ENCODE data around the gene BPHL. TPM values are rescaled to one million over a fixed set of nuclear protein-coding genes. Genes with fewer than 3 reads are reported as not detected.

Gene BPHL
- total RNA-seq, 2 experiments from 2014 or later = 9.7 to 20.9 TPM

GRCh38 chr6:3125815-3126214 lies 7.3 kb downstream of the BPHL start:
- Histone ChIP-seq H3K27ac (ENCODE audit: low read depth, low read length, poor library complexity, severe bottlenecking) (no peak overlapping the region), H2AFZ (ENCODE audit: low read length) (no peak overlapping the region), H3K79me2 (ENCODE audit: insufficient read depth, low read depth, low read length) (no peaks in the 10 kb centered on the region), H3K36me3 (ENCODE audit: insufficient read depth, low read length) (no peaks in the 10 kb centered on the region), H3K4me3 (ENCODE audit: low read depth, low read length, poor library complexity, severe bottlenecking) (no peak overlapping the region), H3K9me2 (ENCODE audit: insufficient read depth, low read length) (no peaks in the 10 kb centered on the region), H3K4me1 (ENCODE audit: insufficient read depth, low read length, poor library complexity, severe bottlenecking) (peaks cover 25% of the 10 kb centered on the region), H3K4me2 (ENCODE audit: low read length) (no peak overlapping the region), H4K20me1 (ENCODE audit: insufficient read depth, low read length) (no peaks in the 10 kb centered on the region), H3K9me3 (ENCODE audit: low read length) (no peaks in the 10 kb centered on the region)
- ChIA-PET CTCF (ENCODE audit: unreplicated experiment) (interaction anchor here (0.5 kb wide), 1 partner anchor 121 kb away, joined by 3 read pairs; no protein-coding TSS in a partner anchor), POLR2A (interaction anchor here (0.6 to 1.0 kb wide), 5 partner anchors 10 to 137 kb away, joined by 3 to 5 read pairs (median 3); no protein-coding TSS in a partner anchor)
- intact Hi-C loops (cut with micrococcal nuclease; ENCODE audit: unreplicated experiment) = loop anchor here (1.0 to 10.0 kb wide), 7 partner anchors 37 to 606 kb away; partner anchors contain the start of gene PSMG4
- TF ChIP-seq EZH2phosphoT487 (IDR thresholded peaks at IDR 0.05; ENCODE audit: borderline replicate concordance, low read depth, low read length) (no peak), CTCF (conservative IDR thresholded peaks at IDR 0.05; ENCODE audit: low read length) (no peak)
- DNase-seq (ENCODE audit: low spot score) = no peak
- no TSS peak for BruUV-seq (replicated peaks)

GRCh38 chr6:3128356-3129108 lies 10.0 kb downstream of the BPHL start:
- Histone ChIP-seq H3K27ac (ENCODE audit: low read depth, low read length, poor library complexity, severe bottlenecking) (no peak overlapping the region), H4K20me1 (ENCODE audit: insufficient read depth, low read length) (no peaks in the 10 kb centered on the region), H3K79me2 (ENCODE audit: insufficient read depth, low read depth, low read length) (no peaks in the 10 kb centered on the region), H3K36me3 (ENCODE audit: insufficient read depth, low read length) (no peaks in the 10 kb centered on the region), H3K4me3 (ENCODE audit: low read depth, low read length, poor library complexity, severe bottlenecking) (no peak overlapping the region), H3K4me2 (ENCODE audit: low read length) (no peak overlapping the region), H3K4me1 (ENCODE audit: insufficient read depth, low read length, poor library complexity, severe bottlenecking) (peaks cover 25% of the 10 kb centered on the region), H3K9me2 (ENCODE audit: insufficient read depth, low read length) (no peaks in the 10 kb centered on the region), H2AFZ (ENCODE audit: low read length) (no peak overlapping the region), H3K9me3 (ENCODE audit: low read length) (no peaks in the 10 kb centered on the region)
- DNase-seq (ENCODE audit: low spot score) = no peak
- POLR2A ChIA-PET = interaction anchor here (0.6 kb wide), 1 partner anchor 593 kb away, joined by 4 read pairs; no protein-coding TSS in a partner anchor
- no TSS peak for BruUV-seq (replicated peaks)
- TF ChIP-seq EZH2phosphoT487 (IDR thresholded peaks at IDR 0.05; ENCODE audit: borderline replicate concordance, low read depth, low read length) (no peak), CTCF (conservative IDR thresholded peaks at IDR 0.05; ENCODE audit: low read length) (no peak)
- intact Hi-C loops (cut with micrococcal nuclease; ENCODE audit: unreplicated experiment) = loop anchor here (5.0 to 10.0 kb wide), 3 partner anchors 109 to 604 kb away; no protein-coding TSS in a partner anchor
- CTCF ChIA-PET (ENCODE audit: unreplicated experiment) = no interaction called here

- H2AFZ ChIP-seq (ENCODE audit: low read length) = no peak overlapping the region
- H3K9me3 ChIP-seq (ENCODE audit: low read length) = no peaks in the 10 kb centered on the region
- POLR2A ChIA-PET = interaction anchor here (0.6 kb wide), 1 partner anchor 26 kb away, joined by 4 read pairs; no protein-coding TSS in a partner anchor
- DNase-seq (ENCODE audit: low spot score) = no peak
- H3K9me2 ChIP-seq (ENCODE audit: insufficient read depth, low read length) = no peaks in the 10 kb centered on the region
- BruUV-seq (replicated peaks) = no TSS peak
- H4K20me1 ChIP-seq (ENCODE audit: insufficient read depth, low read length) = no peaks in the 10 kb centered on the region
- no peaks in the 10 kb centered on the region for H3K36me3 ChIP-seq (ENCODE audit: insufficient read depth, low read length)
- TF ChIP-seq CTCF (conservative IDR thresholded peaks at IDR 0.05; ENCODE audit: low read length) (no peak), EZH2phosphoT487 (IDR thresholded peaks at IDR 0.05; ENCODE audit: borderline replicate concordance, low read depth, low read length) (no peak)
- no peaks in the 10 kb centered on the region for H3K79me2 ChIP-seq (ENCODE audit: insufficient read depth, low read depth, low read length)
- no peak overlapping the region for H3K4me3 ChIP-seq (ENCODE audit: low read depth, low read length, poor library complexity, severe bottlenecking)
- no peaks in the 10 kb centered on the region for H3K4me1 ChIP-seq (ENCODE audit: insufficient read depth, low read length, poor library complexity, severe bottlenecking)
- H3K27ac ChIP-seq (ENCODE audit: low read depth, low read length, poor library complexity, severe bottlenecking) = no peak overlapping the region
- CTCF ChIA-PET (ENCODE audit: unreplicated experiment) = no interaction called here
- intact Hi-C loops (cut with micrococcal nuclease; ENCODE audit: unreplicated experiment) = no loop called here
- no peak overlapping the region for H3K4me2 ChIP-seq (ENCODE audit: low read length)
Measured at GRCh38 chr6:3131695-3132094, 13.2 kb downstream of the BPHL start.
